ENCODE measurements around the gene IFT122. TPM values are rescaled to one million over a fixed set of nuclear protein-coding genes. Genes with fewer than 3 reads are reported as not detected.
"Not testable (repeated sequence)": the region's sequence is repeated elsewhere in the genome, so short reads cannot be mapped to it uniquely, and the experiment has no call there.

Gene IFT122
- total and polyA plus RNA-seq, 9 donors = 20.8 to 58.1 (median 45.6) TPM

DNA sequence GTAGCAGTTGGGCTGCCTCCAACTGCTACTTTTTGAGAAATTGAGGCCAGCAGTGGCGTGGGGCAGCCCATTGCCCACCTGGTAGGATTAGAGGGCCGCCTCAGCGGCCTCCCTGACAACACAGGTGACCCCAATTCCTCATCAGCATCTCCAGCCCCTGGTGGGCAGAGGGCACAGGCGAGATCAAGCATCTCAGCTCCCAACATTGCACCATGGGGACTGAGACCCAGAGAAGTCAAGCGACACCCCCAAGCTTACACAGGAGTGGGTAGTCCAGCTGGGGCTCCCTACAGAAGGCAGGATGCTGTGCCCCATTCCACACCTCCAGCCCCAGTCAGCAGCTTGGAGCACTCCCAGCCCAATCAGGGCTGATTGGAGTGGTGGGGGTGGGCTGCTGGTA lies 102.7 kb downstream of the IFT122 start:
- intact Hi-C loops (cut with DNase I) = no loop called here
- Histone ChIP-seq H3K27ac (no peak overlapping the region), H3K4me3 (no peak overlapping the region), H3K4me1 (ENCODE audit: insufficient read depth) (no peaks in the 10 kb centered on the region), H3K36me3 (no peaks in the 10 kb centered on the region), H3K27me3 (no peaks in the 10 kb centered on the region), H3K9me3 (no peaks in the 10 kb centered on the region)
- WGBS, 3 donors = 91 to 99% (median 97%) methylated on average over 3 to 5 of the region's 5 CpGs
- DNase-seq = no peak
- TF ChIP-seq POLR2A (IDR thresholded peaks at IDR 0.05) (no peak), CTCF (IDR thresholded peaks at IDR 0.05) (no peak), EP300 (IDR thresholded peaks at IDR 0.05) (no peak)

GRCh38 chr3:129543156-129543790 lies 103.2 kb downstream of the IFT122 start, which contains the start of gene H1-8:
Gene H1-8 (plus strand): TSS chr3:129543175. CDS start chr3:129543219, 44 bp downstream.
- no peak for TF ChIP-seq EP300 (IDR thresholded peaks at IDR 0.05)
- no peak for TF ChIP-seq POLR2A (IDR thresholded peaks at IDR 0.05)
- TF ChIP-seq CTCF (IDR thresholded peaks at IDR 0.05) = no peak
- no peak within 1 kb of the TSS for H3K27ac ChIP-seq
- no peaks in the 10 kb centered on the region for H3K4me1 ChIP-seq (ENCODE audit: insufficient read depth)
- intact Hi-C loops (cut with DNase I) = no loop called here
- H3K4me3 ChIP-seq = no peak within 1 kb of the TSS
- WGBS, 3 donors = 72 to 83% (median 81%) methylated on average over 16 of the region's 16 CpGs
- no peaks in the 10 kb centered on the region for H3K36me3 ChIP-seq
- DNase-seq = no peak
- no peaks in the 10 kb centered on the region for H3K9me3 ChIP-seq
- H3K27me3 ChIP-seq = no peaks in the 10 kb centered on the region

GRCh38 chr3:129543999-129544398 lies 104.0 kb downstream of the IFT122 start:
- no peak overlapping the region for H3K4me3 ChIP-seq
- no peak for TF ChIP-seq POLR2A (IDR thresholded peaks at IDR 0.05)
- no peak for TF ChIP-seq CTCF (IDR thresholded peaks at IDR 0.05)
- TF ChIP-seq EP300 (IDR thresholded peaks at IDR 0.05) = no peak
- H3K27me3 ChIP-seq = no peaks in the 10 kb centered on the region
- 62 to 79% (median 73%) methylated on average over 9 of the region's 9 CpGs for WGBS, 3 donors
- no peaks in the 10 kb centered on the region for H3K36me3 ChIP-seq
- no peaks in the 10 kb centered on the region for H3K9me3 ChIP-seq
- no peaks in the 10 kb centered on the region for H3K4me1 ChIP-seq (ENCODE audit: insufficient read depth)
- H3K27ac ChIP-seq = no peak overlapping the region
- DNase-seq = no peak
- intact Hi-C loops (cut with DNase I) = no loop called here

DNA sequence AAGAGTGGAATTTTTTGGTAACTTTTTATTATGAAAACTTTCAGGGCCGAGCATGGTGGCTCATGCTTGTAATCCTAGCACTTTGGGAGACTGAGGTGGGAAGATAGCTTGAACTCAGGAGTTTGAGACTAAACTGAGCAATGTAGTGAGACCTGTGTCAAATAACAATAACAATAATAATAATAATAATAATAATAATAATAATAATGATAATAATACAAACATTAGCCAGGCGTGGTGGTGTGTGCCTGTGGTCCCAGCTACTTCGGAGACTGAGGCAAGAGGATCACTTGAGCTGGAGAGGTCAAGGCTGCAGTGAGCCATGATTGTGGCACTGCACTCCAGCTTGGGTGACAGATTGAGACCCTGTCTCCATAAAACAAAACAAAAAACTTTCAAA lies 105.9 kb downstream of the IFT122 start:
- H3K27ac ChIP-seq; H3K4me3 ChIP-seq; H3K36me3 ChIP-seq; DNase-seq; intact Hi-C loops (cut with DNase I); H3K9me3 ChIP-seq; H3K27me3 ChIP-seq; H3K4me1 ChIP-seq (ENCODE audit: insufficient read depth): not testable (repeated sequence)
- 87 to 92% (median 91%) methylated on average over 3 of the region's 3 CpGs for WGBS, 3 donors

- TF ChIP-seq CTCF (IDR thresholded peaks at IDR 0.05) (no peak), POLR2A (IDR thresholded peaks at IDR 0.05) (no peak), EP300 (IDR thresholded peaks at IDR 0.05) (no peak)
- 95 to 98% (median 96%) methylated on average over 24 of the region's 24 CpGs for WGBS, 3 donors
- Histone ChIP-seq H3K36me3 (no peaks in the 10 kb centered on the region), H3K4me3 (no peak overlapping the region), H3K4me1 (ENCODE audit: insufficient read depth) (no peaks in the 10 kb centered on the region), H3K9me3 (no peaks in the 10 kb centered on the region), H3K27ac (no peak overlapping the region), H3K27me3 (no peaks in the 10 kb centered on the region)
- intact Hi-C loops (cut with DNase I) = no loop called here
- no peak for DNase-seq
These were observed 107.2 kb downstream of the IFT122 start for GRCh38 chr3:129547241-129547640.
